Endothelial cell of umbilical vein (primary cell): ENCODE measurements around the gene GJB2. TPM values are rescaled to one million over a fixed set of nuclear protein-coding genes. Genes with fewer than 3 reads are reported as not detected.

Experiments
- BruUV-seq: library from RNA; stranded (reverse); fragments of 400-500 nt; replicated peaks from 2 replicates; lab custom pipeline; 2021; lab: Mats Ljungman, UMichigan
- CTCF ChIA-PET: fragments of 300-600, 350-600 bp; sonication (Branson Sonifier 250); formaldehyde crosslinking; loops from one replicate; lab custom pipeline; 2021; ENCODE audit warnings: antibody characterized with exemption, inconsistent platforms; lab: Charles Lee
- POLR2A ChIA-PET: fragments of 300-600, 350-600 bp; sonication (Branson Sonifier 250); formaldehyde crosslinking; loops from one replicate; lab custom pipeline; 2021; ENCODE audit warnings: antibody characterized with exemption, inconsistent platforms; lab: Charles Lee
- DNase-seq: peaks from one replicate; pipeline ENCODE4 v3.0.0-alpha.2; 2011; ENCODE audit warnings: low read depth, low spot score
- FAIRE-seq: peaks from 2 replicates; lab custom pipeline; 2011; peaks lifted over from hg19 to GRCh38; lab: Jason Lieb, UNC
- H2AFZ ChIP-seq: 2 replicates; pipeline ENCODE4 v1.6.0; 2012; ENCODE audit warnings: low read depth, low read length, control low read depth, inconsistent platforms
- H3K27ac ChIP-seq: 2 replicates; pipeline ENCODE4 v1.5.1; 2011; ENCODE audit warnings: low read depth, mild to moderate bottlenecking, control low read depth, low read length, moderate library complexity; ENCODE audit not compliant: insufficient read depth
- H3K27me3 ChIP-seq, 2 experiments: 2 replicates each; pipeline versions ENCODE4 v1.6.0 to v1.6.1; 2011; ENCODE audit warnings: low read length in 2 of 2, mixed read lengths in 1 of 2; ENCODE audit not compliant: control insufficient read depth in 2 of 2, insufficient read depth in 2 of 2
- H3K36me3 ChIP-seq, 2 experiments: 2 replicates in 1 of 2; 3 replicates in 1 of 2; pipeline ENCODE4 v1.5.1; 2011; ENCODE audit warnings: low read length in 2 of 2, mild to moderate bottlenecking in 1 of 2, moderate library complexity in 1 of 2; ENCODE audit not compliant: control insufficient read depth in 2 of 2, insufficient read depth in 2 of 2; ENCODE audit errors: extremely low read depth in 1 of 2
- H3K4me1 ChIP-seq: 3 replicates; pipeline ENCODE4 v1.5.1; 2011; ENCODE audit warnings: mild to moderate bottlenecking, low read length; ENCODE audit not compliant: control insufficient read depth, insufficient read depth; ENCODE audit errors: extremely low read depth
- H3K4me2 ChIP-seq: 2 replicates; pipeline ENCODE4 v1.6.1; 2011; ENCODE audit warnings: low read length, control low read depth, mixed read lengths; ENCODE audit not compliant: insufficient read depth
- H3K4me3 ChIP-seq, 3 experiments: fragments of 200-600 bp in 1 of 3; sonication (generic), shearing (Covaris generic) in 1 of 3; replicated peaks in 1 of 3; 2 replicates each; pipeline ENCODE4 v1.5.1; 2011 to 2016; ENCODE audit warnings: control low read depth in 3 of 3, low read length in 3 of 3, mild to moderate bottlenecking in 2 of 3, inconsistent platforms in 1 of 3, low read depth in 1 of 3, moderate library complexity in 1 of 3; ENCODE audit not compliant: insufficient read depth in 1 of 3
- H3K79me2 ChIP-seq: 2 replicates; pipeline ENCODE4 v1.6.0; 2012; ENCODE audit warnings: low read length, inconsistent platforms; ENCODE audit not compliant: control insufficient read depth, insufficient read depth
- H3K9ac ChIP-seq: replicated peaks from 2 replicates; pipeline ENCODE3; 2011; ENCODE audit warnings: low read length, control low read depth; ENCODE audit not compliant: insufficient read depth; ENCODE audit errors: extremely low read depth
- H3K9me1 ChIP-seq: replicated peaks from 3 replicates; pipeline ENCODE4 v1.6.0; 2011; ENCODE audit warnings: mild to moderate bottlenecking, low read length; ENCODE audit not compliant: control insufficient read depth, insufficient read depth; ENCODE audit errors: extremely low read depth
- H3K9me3 ChIP-seq: replicated peaks from 2 replicates; pipeline ENCODE4 v1.5.1; 2012; ENCODE audit warnings: low read length, inconsistent platforms; ENCODE audit not compliant: control insufficient read depth, insufficient read depth
- H4K20me1 ChIP-seq: replicated peaks from 2 replicates; pipeline ENCODE3; 2011; ENCODE audit warnings: mild to moderate bottlenecking, low read length; ENCODE audit not compliant: control insufficient read depth, insufficient read depth; ENCODE audit errors: extremely low read depth
- JUN ChIP-seq: IDR thresholded peaks from 2 replicates; pipeline ENCODE4 v1.6.1; 2011; ENCODE audit warnings: borderline replicate concordance, low read depth; ENCODE audit not compliant: insufficient read length, insufficient read depth
- MAX ChIP-seq: IDR thresholded peaks from 2 replicates; pipeline ENCODE4 v1.6.1; 2011; ENCODE audit not compliant: insufficient read depth, insufficient read length
- POLR2A ChIP-seq: IDR thresholded peaks from 2 replicates; pipeline ENCODE4 v1.6.1; 2012; ENCODE audit warnings: low read depth, mild to moderate bottlenecking, control low read depth, low read length
- dilution Hi-C: fragments of 300-500 bp; cut with MboI; formaldehyde crosslinking; loops from one replicate; pipeline ENCODE4 v1.15.0; 2019; ENCODE audit warnings: low sequenced_read_pairs; ENCODE audit not compliant: extremely low pct_ligation_motif_present
- intact Hi-C: fragments of 100-400 bp; cut with micrococcal nuclease; formaldehyde crosslinking; loops from one replicate; pipeline ENCODE4 v1.10.0; 2022
- polyA plus RNA-seq, 4 experiments: library from polyadenylated mRNA; depleted of rRNA in 3 of 4; stranded (reverse) in 3 of 4; unstranded in 1 of 4; fragments of >200 nt; gene quantifications; 2 replicates each; pipeline versions ENCODE4 v1.2.1 to v1.2.3, GENCODE V29; 2011 to 2012; ENCODE audit warnings: missing spikeins in 1 of 4
- total RNA-seq: library from RNA; stranded (reverse); gene quantifications from 2 replicates; pipeline ENCODE4 v1.2.3, GENCODE V29; 2021

The GJB2 gene
- total and polyA plus RNA-seq, 2 donors (not counting 3 experiments of a cell fraction or from before 2014, with no cell fraction given), result not detected

DNA sequence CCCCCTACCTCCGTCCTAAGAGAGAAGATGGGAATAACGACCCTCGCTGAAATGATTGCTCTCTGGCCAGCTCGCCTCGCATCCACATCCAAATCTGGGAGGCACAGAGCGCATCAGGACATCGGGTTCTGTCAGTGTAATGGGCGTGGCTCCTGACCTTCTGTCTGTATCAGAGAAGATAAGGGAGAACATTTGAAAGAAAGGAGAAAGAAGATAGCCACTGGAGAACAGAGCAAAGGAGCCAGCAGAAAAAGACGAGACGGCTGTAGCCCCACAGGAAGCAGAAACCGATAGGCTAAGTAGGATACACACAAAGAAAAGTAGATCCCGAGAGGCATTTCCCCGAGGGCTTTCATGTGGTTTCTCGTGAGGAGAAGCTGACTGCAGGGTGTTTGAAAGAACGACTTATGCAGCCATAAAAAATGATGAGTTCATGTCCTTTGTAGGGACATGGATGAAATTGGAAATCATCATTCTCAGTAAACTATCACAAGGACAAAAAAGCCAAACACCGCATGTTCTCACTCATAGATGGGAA is 14.0 kb upstream of the GJB2 start:
- no peaks in the 10 kb centered on the region for H3K36me3 ChIP-seq
- H3K4me3 ChIP-seq, result no peak overlapping the region
- no peaks in the 10 kb centered on the region for H4K20me1 ChIP-seq
- ChIA-PET CTCF (no interaction called here), POLR2A (no interaction called here)
- no peaks in the 10 kb centered on the region for H3K9me1 ChIP-seq
- no peak overlapping the region for H2AFZ ChIP-seq
- peaks cover 7 to 15% of the 10 kb centered on the region in 2 experiments for H3K27me3 ChIP-seq
- no peak overlapping the region for H3K27ac ChIP-seq
- no peaks in the 10 kb centered on the region for H3K9me3 ChIP-seq
- DNase-seq (no peak), FAIRE-seq (no peak)
- H3K79me2 ChIP-seq, result no peaks in the 10 kb centered on the region
- BruUV-seq, result no TSS peak
- H3K4me1 ChIP-seq, result no peaks in the 10 kb centered on the region
- no peak for TF ChIP-seq JUN
- H3K4me2 ChIP-seq, result no peak overlapping the region
- dilution Hi-C loops, result no loop called here
- intact Hi-C loops, result no loop called here
- H3K9ac ChIP-seq, result no peak overlapping the region

GRCh38 chr13:20206065-20206697 is 13.4 kb upstream of the GJB2 start:
- H3K27ac ChIP-seq, result no peak overlapping the region
- H2AFZ ChIP-seq, result no peak overlapping the region
- ChIA-PET POLR2A (no interaction called here), CTCF (interaction anchor here (1.8 kb wide), 1 partner anchor 9 kb away, joined by 8 read pairs; no protein-coding TSS in a partner anchor)
- TF ChIP-seq MAX (no peak), POLR2A (no peak)
- intact Hi-C loops, result no loop called here
- H3K4me2 ChIP-seq, result no peak overlapping the region
- DNase-seq (no peak), FAIRE-seq (no peak)
- peaks cover 9 to 18% of the 10 kb centered on the region in 2 experiments for H3K27me3 ChIP-seq
- H3K79me2 ChIP-seq, result no peaks in the 10 kb centered on the region
- no peaks in the 10 kb centered on the region for H3K9me3 ChIP-seq
- H3K9me1 ChIP-seq, result no peaks in the 10 kb centered on the region
- no peaks in the 10 kb centered on the region for H4K20me1 ChIP-seq
- dilution Hi-C loops, result no loop called here
- H3K4me3 ChIP-seq, result no peak overlapping the region
- H3K36me3 ChIP-seq, result no peaks in the 10 kb centered on the region
- no peak overlapping the region for H3K9ac ChIP-seq
- no TSS peak for BruUV-seq
- H3K4me1 ChIP-seq, result no peaks in the 10 kb centered on the region
